IMR-90 (cell line): ENCODE data around the gene ST14. TPM values are rescaled to one million over a fixed set of nuclear protein-coding genes. Genes with fewer than 3 reads are reported as not detected.

Experiments
- ATAC-seq: fragments of 200-7000 bp; cut with Tn5 transposase; 2 replicates; pipeline ENCODE4 v1.9.1; 2020; ENCODE audit warnings: low read depth, mild to moderate bottlenecking, moderate library complexity
- BruUV-seq: library from RNA; stranded (reverse); fragments of 400-500 nt; replicated peaks from 2 replicates; lab custom pipeline; 2021; lab: Mats Ljungman, UMichigan
- CTCF ChIA-PET: fragments of 300-600 bp; formaldehyde crosslinking; extraction: SDS; loops from one replicate; lab custom pipeline; 2021; ENCODE audit warnings: antibody characterized with exemption; lab: Yijun Ruan, JAX
- POLR2A ChIA-PET: fragments of 300-600 bp; sonication (Branson Sonifier 250); formaldehyde crosslinking; loops from one replicate; lab custom pipeline; 2022; ENCODE audit warnings: antibody characterized with exemption; ENCODE audit not compliant: unreplicated experiment; lab: Charles Lee
- DNase-seq: peaks from one replicate; pipeline ENCODE4 v3.0.0; 2013
- H2AFZ ChIP-seq: replicated peaks from 2 replicates; pipeline ENCODE3; 2013; ENCODE audit warnings: low read length, mild to moderate bottlenecking; ENCODE audit not compliant: poor library complexity
- H2AK5ac ChIP-seq: 2 replicates; pipeline ENCODE4 v1.6.1; 2013; ENCODE audit warnings: low read depth, low read length, inconsistent platforms
- H2AK9ac ChIP-seq: replicated peaks from 2 replicates; pipeline ENCODE3; 2013; ENCODE audit warnings: mild to moderate bottlenecking, low read depth, low read length, moderate library complexity; ENCODE audit not compliant: poor library complexity
- H2BK120ac ChIP-seq: 2 replicates; pipeline ENCODE4 v1.6.1; 2013; ENCODE audit warnings: low read depth, low read length, inconsistent platforms
- H2BK15ac ChIP-seq: 3 replicates; pipeline ENCODE4 v1.6.1; 2013; ENCODE audit warnings: low read depth, low read length, inconsistent platforms
- H2BK20ac ChIP-seq: 2 replicates; pipeline ENCODE4 v1.6.1; 2013; ENCODE audit warnings: low read depth, mild to moderate bottlenecking, inconsistent platforms, low read length, moderate library complexity
- H2BK5ac ChIP-seq: 2 replicates; pipeline ENCODE4 v1.6.1; 2013; ENCODE audit warnings: mild to moderate bottlenecking, low read depth, low read length, inconsistent platforms; ENCODE audit not compliant: poor library complexity, severe bottlenecking
- H3K14ac ChIP-seq: replicated peaks from 2 replicates; pipeline ENCODE4 v1.6.1; 2013; ENCODE audit warnings: low read depth, low read length, inconsistent platforms
- H3K18ac ChIP-seq: 2 replicates; pipeline ENCODE4 v1.6.1; 2013; ENCODE audit warnings: low read depth, low read length, control low read depth
- H3K23ac ChIP-seq: 2 replicates; pipeline ENCODE4 v1.6.1; 2013; ENCODE audit warnings: low read depth, low read length, inconsistent platforms
- H3K27ac ChIP-seq: 2 replicates; pipeline ENCODE4 v1.5.1; 2013; ENCODE audit warnings: mild to moderate bottlenecking, control low read depth, low read length; ENCODE audit not compliant: insufficient read depth
- H3K27me3 ChIP-seq: 2 replicates; pipeline ENCODE4 v1.6.1; 2013; ENCODE audit warnings: low read length; ENCODE audit not compliant: control insufficient read depth, insufficient read depth
- H3K36me3 ChIP-seq: 2 replicates; pipeline ENCODE4 v1.6.1; 2013; ENCODE audit warnings: low read length, mixed read lengths; ENCODE audit not compliant: control insufficient read depth, insufficient read depth
- H3K4ac ChIP-seq: 2 replicates; pipeline ENCODE4 v1.6.1; 2013; ENCODE audit warnings: low read depth, low read length, inconsistent platforms
- H3K4me1 ChIP-seq: 2 replicates; pipeline ENCODE4 v1.6.1; 2013; ENCODE audit warnings: low read length, mixed read lengths; ENCODE audit not compliant: control insufficient read depth, insufficient read depth
- H3K4me2 ChIP-seq: 2 replicates; pipeline ENCODE4 v1.6.1; 2013; ENCODE audit warnings: low read depth, mild to moderate bottlenecking, control low read depth, low read length, moderate library complexity
- H3K4me3 ChIP-seq: 2 replicates; pipeline ENCODE4 v1.5.1; 2013; ENCODE audit warnings: low read depth, mild to moderate bottlenecking, control low read depth, low read length, moderate library complexity; ENCODE audit not compliant: insufficient read depth
- H3K56ac ChIP-seq: 2 replicates; pipeline ENCODE4 v1.6.1; 2013; ENCODE audit warnings: low read length, inconsistent platforms; ENCODE audit not compliant: insufficient read depth; ENCODE audit errors: extremely low read depth
- H3K79me1 ChIP-seq, 2 experiments: 2 replicates each; pipeline ENCODE4 v1.6.1; 2013; ENCODE audit warnings: low read length in 2 of 2, inconsistent platforms in 1 of 2, low read depth in 1 of 2
- H3K9ac ChIP-seq: 2 replicates; pipeline ENCODE4 v1.6.1; 2013; ENCODE audit warnings: low read depth, low read length, control low read depth
- H3K9me1 ChIP-seq: 2 replicates; pipeline ENCODE4 v1.6.1; 2013; ENCODE audit warnings: low read length, inconsistent platforms; ENCODE audit not compliant: insufficient read depth
- H3K9me3 ChIP-seq: 2 replicates; pipeline ENCODE4 v1.6.1; 2013; ENCODE audit warnings: low read length; ENCODE audit not compliant: control insufficient read depth, insufficient read depth
- H4K20me1 ChIP-seq: 2 replicates; pipeline ENCODE4 v1.6.1; 2013; ENCODE audit warnings: low read length, inconsistent platforms; ENCODE audit not compliant: insufficient read depth
- H4K5ac ChIP-seq: 2 replicates; pipeline ENCODE4 v1.6.1; 2013; ENCODE audit warnings: mild to moderate bottlenecking, low read depth, low read length, control low read depth
- H4K8ac ChIP-seq, 2 experiments: 2 replicates each; pipeline ENCODE4 v1.6.1; 2013; ENCODE audit warnings: low read depth in 2 of 2, low read length in 2 of 2, control low read depth in 1 of 2, inconsistent platforms in 1 of 2
- H4K91ac ChIP-seq: 2 replicates; pipeline ENCODE4 v1.6.1; 2013; ENCODE audit warnings: low read depth, low read length, inconsistent platforms; ENCODE audit not compliant: insufficient read depth
- CEBPB ChIP-seq: IDR thresholded peaks from 2 replicates; pipeline ENCODE4 v1.6.1; 2012; ENCODE audit warnings: low read depth, low read length, improper control_type of control experiment
- ELK1 ChIP-seq: fragments of 150-350 bp; IDR thresholded peaks from 2 replicates; pipeline ENCODE4 v1.6.1; 2016; ENCODE audit warnings: low read depth, mild to moderate bottlenecking, low read length, moderate library complexity, borderline replicate concordance
- FOS ChIP-seq: fragments of 150-350 bp; IDR thresholded peaks from 2 replicates; pipeline ENCODE4 v1.6.1; 2016; ENCODE audit warnings: low read depth, low read length
- POLR2A ChIP-seq: IDR thresholded peaks from 2 replicates; pipeline ENCODE4 v1.6.1; 2012; ENCODE audit warnings: mild to moderate bottlenecking, low read depth, low read length
- RCOR1 ChIP-seq: IDR thresholded peaks from 2 replicates; pipeline ENCODE4 v1.6.1; 2012; ENCODE audit warnings: mild to moderate bottlenecking, low read length, improper control_type of control experiment; ENCODE audit not compliant: insufficient replicate concordance
- WGBS, 2 experiments: methylation state at CpG; one replicate each; pipeline versions ENCODE4 v1.1.5 to v1.1.7; 2013; ENCODE audit warnings: missing lambda C conversion rate in 2 of 2; ENCODE audit not compliant: insufficient read length in 1 of 2; ENCODE audit errors: extremely low coverage in 2 of 2; 5-methylcytosine and 5-hydroxymethylcytosine counted together
- dilution Hi-C: fragments of 300-500 bp; cut with HindIII; formaldehyde crosslinking; loops from one replicate; pipeline ENCODE4 v1.14.3; 2018; ENCODE audit warnings: low sequenced_read_pairs; ENCODE audit not compliant: unreplicated experiment
- in situ Hi-C: fragments of 300-500 bp; cut with MboI; formaldehyde crosslinking; loops from 3 replicates; pipeline ENCODE4 v1.14.3; 2019; ENCODE audit warnings: low sequenced_read_pairs, inconsistent platforms, mixed read lengths
- intact Hi-C: fragments of 100-400 bp; cut with micrococcal nuclease; formaldehyde crosslinking; loops from 2 replicates; pipeline ENCODE4 v1.10.0; 2022
- polyA plus RNA-seq, 3 experiments: library from polyadenylated mRNA; depleted of rRNA; stranded (reverse); fragments of >200 nt; gene quantifications; 2 replicates each; pipeline ENCODE4 v1.2.3, GENCODE V29; 2012; ENCODE audit warnings: low replicate concordance in 1 of 3
- total RNA-seq: library from RNA; depleted of rRNA; stranded (reverse); fragments of >200 nt; gene quantifications from 2 replicates; pipeline ENCODE4 v1.2.3, GENCODE V29; 2012

Gene ST14
- total and polyA plus RNA-seq, 2 of the 4 experiments (the other 2 are of a cell fraction): not detected

- Histone ChIP-seq H4K5ac (no peak overlapping the region), H3K27ac (no peak overlapping the region; the same call in 1 of the 2 replicates), H3K4ac (no peak overlapping the region), H4K8ac (no peak overlapping the region), H2BK5ac (no peak overlapping the region), H3K27me3 (no peaks in the 10 kb centered on the region), H4K20me1 (peaks cover 8% of the 10 kb centered on the region; the same call in 1 of the 2 replicates), H3K56ac (no peak overlapping the region), H3K4me3 (no peak overlapping the region), H2BK120ac (no peak overlapping the region), H3K9ac (no peak overlapping the region), H3K14ac (no peak overlapping the region), H3K9me3 (no peaks in the 10 kb centered on the region), H3K4me1 (peaks cover 10% of the 10 kb centered on the region), H2AFZ (no peak overlapping the region), H3K4me2 (no peak overlapping the region), H2BK20ac (no peak overlapping the region), H3K36me3 (no peaks in the 10 kb centered on the region), H3K79me1 (peaks cover 5 to 20% of the 10 kb centered on the region in 2 experiments; a peak in 2 of 4 replicates), H4K91ac (no peak overlapping the region), H2AK9ac (no peak overlapping the region), H3K18ac (no peak overlapping the region), H2AK5ac (no peak overlapping the region), H2BK15ac (no peak overlapping the region), H3K9me1 (no peaks in the 10 kb centered on the region; the same call in 1 of the 2 replicates), H3K23ac (no peak overlapping the region)
- ATAC-seq (peak; percentile 87), DNase-seq (peak; percentile 77)
- no TSS peak for BruUV-seq
- in situ Hi-C loops (no loop called here), intact Hi-C loops (no loop called here), dilution Hi-C loops (no loop called here)
- ChIA-PET CTCF (no interaction called here), POLR2A (no interaction called here)
- no peak for TF ChIP-seq POLR2A
- peak; percentile 71 for TF ChIP-seq FOS
- TF ChIP-seq CEBPB: peak; percentile 83
- no peak for TF ChIP-seq RCOR1
- no peak for TF ChIP-seq ELK1
- no CpG with 5 or more reads among the region's 3 CpGs for WGBS, 2 experiments
Measured at GRCh38 chr11:130246738-130247137, 87.2 kb downstream of the ST14 start.
